ENCODE data around the gene SORCS2. TPM values are rescaled to one million over a fixed set of nuclear protein-coding genes. Genes with fewer than 3 reads are reported as not detected.

The SORCS2 gene
- total and polyA plus RNA-seq, 2 donors (not counting 1 experiment from before 2014, with no cell fraction given), result not detected

DNA sequence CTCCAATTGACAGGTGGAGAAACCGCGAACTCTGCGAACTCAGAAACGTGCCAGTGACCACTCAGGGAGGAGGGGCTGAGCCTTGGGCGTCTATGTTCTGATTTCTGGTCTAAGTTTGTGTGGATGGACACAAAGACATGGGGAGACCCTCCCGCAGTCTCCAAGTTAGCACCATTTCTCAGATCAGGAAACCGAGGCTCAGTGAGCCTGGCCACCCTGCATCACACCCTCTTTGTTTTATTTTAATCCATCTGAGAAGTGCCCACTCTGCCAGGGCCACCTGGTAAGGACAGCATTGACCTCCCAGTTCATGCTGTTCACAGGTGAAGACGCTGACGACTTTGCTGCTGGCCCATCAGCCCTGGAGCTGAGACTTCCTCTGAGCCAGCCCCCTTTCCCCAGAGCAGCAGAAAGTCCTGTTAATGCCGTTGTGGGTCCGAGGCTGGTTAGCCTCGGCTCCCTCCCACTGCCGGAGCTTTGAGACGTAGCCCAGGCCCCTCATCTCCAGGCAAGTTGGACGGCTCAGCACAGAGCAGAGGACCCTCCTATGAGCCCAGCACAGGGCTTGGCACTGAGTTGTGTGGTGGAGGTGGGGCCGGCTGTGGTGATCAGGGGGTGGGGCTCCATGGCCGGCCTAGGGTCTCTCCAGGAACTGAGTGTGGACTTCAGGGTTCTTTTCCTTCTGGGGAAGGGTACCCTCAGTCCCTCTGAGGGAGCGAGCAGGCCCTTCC lies 198.7 kb downstream of the SORCS2 start:
- Mint-ChIP-seq H3K9me3 (ENCODE audit: insufficient read depth) (peaks cover 6% of the 10 kb centered on the region), H3K27ac (no peak overlapping the region), H3K4me1 (no peaks in the 10 kb centered on the region), H3K27me3 (no peaks in the 10 kb centered on the region), H3K4me3 (no peak overlapping the region)
- ChIA-PET CTCF (no interaction called here), POLR2A (no interaction called here)
- H3K27me3 ChIP-seq (replicated peaks in 1 of 4; ENCODE audit: control extremely low read depth in 1 of 4, control insufficient read depth in 3 of 4, insufficient read depth in 4 of 4, low read length in 3 of 4), result no peaks in the 10 kb centered on the region
- no peaks in the 10 kb centered on the region for H3K4me1 ChIP-seq (ENCODE audit: control insufficient read depth in 2 of 2, insufficient read depth in 2 of 2, low read length in 2 of 2)
- H3K4me2 ChIP-seq (replicated peaks; ENCODE audit: low read depth, low read length, poor library complexity, severe bottlenecking), result no peak overlapping the region
- H3K9ac ChIP-seq (ENCODE audit: low read length), result no peak overlapping the region
- no peak overlapping the region for H3K4me3 ChIP-seq (ENCODE audit: control extremely low read depth in 1 of 5, extremely low read depth in 1 of 5, insufficient read depth in 1 of 5, low read depth in 2 of 5, low read length in 4 of 5)
- WGBS (ENCODE audit: insufficient coverage), result 70% methylated on average over 18 of the region's 18 CpGs
- H2AFZ ChIP-seq (ENCODE audit: insufficient read depth, low read depth, low read length, poor library complexity, severe bottlenecking), result no peak overlapping the region
- peaks cover 0 to 11% (median 0%) of the 10 kb centered on the region in 3 donors for H3K9me3 ChIP-seq (ENCODE audit: control extremely low read depth in 1 of 3, control insufficient read depth in 2 of 3, insufficient read depth in 1 of 3, low read length in 2 of 3)
- ATAC-seq (ENCODE audit: low read depth) (no peak), DNase-seq (no peak)
- H3K27ac ChIP-seq (ENCODE audit: low read length in 2 of 2), result no peak overlapping the region
- intact Hi-C loops (cut with micrococcal nuclease), result no loop called here
- no peaks in the 10 kb centered on the region for H3K36me3 ChIP-seq (replicated peaks in 1 of 2; ENCODE audit: control extremely low read depth in 1 of 2, control insufficient read depth in 1 of 2, extremely low read depth in 1 of 2, insufficient read depth in 2 of 2, low read length in 1 of 2)
- no peaks in the 10 kb centered on the region for H4K20me1 ChIP-seq (ENCODE audit: control insufficient read depth, insufficient read depth, low read length, poor library complexity, severe bottlenecking)
- no peaks in the 10 kb centered on the region for H3K79me2 ChIP-seq (ENCODE audit: control insufficient read depth, insufficient read depth, low read length)
- TF ChIP-seq, protein P1, sequence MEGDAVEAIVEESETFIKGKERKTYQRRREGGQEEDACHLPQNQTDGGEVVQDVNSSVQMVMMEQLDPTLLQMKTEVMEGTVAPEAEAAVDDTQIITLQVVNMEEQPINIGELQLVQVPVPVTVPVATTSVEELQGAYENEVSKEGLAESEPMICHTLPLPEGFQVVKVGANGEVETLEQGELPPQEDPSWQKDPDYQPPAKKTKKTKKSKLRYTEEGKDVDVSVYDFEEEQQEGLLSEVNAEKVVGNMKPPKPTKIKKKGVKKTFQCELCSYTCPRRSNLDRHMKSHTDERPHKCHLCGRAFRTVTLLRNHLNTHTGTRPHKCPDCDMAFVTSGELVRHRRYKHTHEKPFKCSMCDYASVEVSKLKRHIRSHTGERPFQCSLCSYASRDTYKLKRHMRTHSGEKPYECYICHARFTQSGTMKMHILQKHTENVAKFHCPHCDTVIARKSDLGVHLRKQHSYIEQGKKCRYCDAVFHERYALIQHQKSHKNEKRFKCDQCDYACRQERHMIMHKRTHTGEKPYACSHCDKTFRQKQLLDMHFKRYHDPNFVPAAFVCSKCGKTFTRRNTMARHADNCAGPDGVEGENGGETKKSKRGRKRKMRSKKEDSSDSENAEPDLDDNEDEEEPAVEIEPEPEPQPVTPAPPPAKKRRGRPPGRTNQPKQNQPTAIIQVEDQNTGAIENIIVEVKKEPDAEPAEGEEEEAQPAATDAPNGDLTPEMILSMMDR (IDR thresholded peaks at IDR 0.05), result no peak
- no peak for TF ChIP-seq EZH2 (IDR thresholded peaks at IDR 0.05; ENCODE audit: borderline replicate concordance, insufficient read depth, low read depth, low read length, poor library complexity, severe bottlenecking)

DNA sequence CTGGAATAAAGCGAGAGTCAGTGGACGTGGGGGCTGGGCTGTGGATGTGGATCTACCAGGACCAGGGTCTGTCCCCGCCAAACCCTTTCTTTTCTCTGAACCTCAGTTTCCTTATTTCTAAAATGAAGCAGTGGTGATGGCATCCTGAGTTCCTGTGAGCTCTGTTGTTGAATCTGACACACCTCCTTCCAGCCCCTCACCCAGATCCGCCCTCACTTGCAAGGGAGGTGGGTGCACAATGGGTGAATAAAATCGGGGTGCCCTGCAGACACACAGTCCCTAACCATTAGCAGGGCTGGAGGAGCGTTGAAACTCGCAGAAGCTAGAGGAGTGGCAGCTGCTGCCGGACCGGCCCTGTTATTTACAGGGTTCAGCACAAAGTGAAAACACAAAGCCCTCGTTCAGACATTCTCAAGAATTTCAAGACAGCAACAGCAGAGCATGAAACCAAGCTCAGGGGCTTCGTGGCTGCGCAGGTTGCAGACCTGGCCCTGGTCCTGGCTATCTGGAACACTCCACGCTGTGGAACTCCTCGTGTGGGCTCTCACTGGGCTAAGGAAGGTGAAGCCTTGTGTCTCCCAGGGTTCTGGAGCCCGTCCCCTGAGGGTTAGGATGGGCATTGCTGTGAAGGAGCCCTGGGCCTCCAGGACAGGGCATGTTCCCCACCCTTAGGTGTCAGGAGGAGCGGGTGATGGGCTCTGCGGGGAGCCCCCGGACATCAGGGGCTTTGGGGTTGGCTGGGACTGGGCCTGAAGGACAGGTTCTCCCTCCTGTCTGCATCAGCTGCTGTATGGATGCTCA lies 199.5 kb downstream of the SORCS2 start:
- POLR2A ChIA-PET, result no interaction called here
- H3K4me2 ChIP-seq (replicated peaks; ENCODE audit: low read depth, low read length, poor library complexity, severe bottlenecking), result no peak overlapping the region
- CTCF ChIA-PET, result no interaction called here
- H3K4me1 ChIP-seq (ENCODE audit: control insufficient read depth in 2 of 2, insufficient read depth in 2 of 2, low read length in 2 of 2), result no peaks in the 10 kb centered on the region
- H3K9ac ChIP-seq (ENCODE audit: low read length), result no peak overlapping the region
- ATAC-seq (ENCODE audit: low read depth), result no peak
- H4K20me1 ChIP-seq (ENCODE audit: control insufficient read depth, insufficient read depth, low read length, poor library complexity, severe bottlenecking), result no peaks in the 10 kb centered on the region
- no peak overlapping the region for H2AFZ ChIP-seq (ENCODE audit: insufficient read depth, low read depth, low read length, poor library complexity, severe bottlenecking)
- H3K36me3 ChIP-seq (replicated peaks in 1 of 2; ENCODE audit: control extremely low read depth in 1 of 2, control insufficient read depth in 1 of 2, extremely low read depth in 1 of 2, insufficient read depth in 2 of 2, low read length in 1 of 2), result no peaks in the 10 kb centered on the region
- intact Hi-C loops (cut with micrococcal nuclease), result no loop called here
- no peak overlapping the region for H3K4me3 Mint-ChIP-seq
- H3K27ac ChIP-seq (ENCODE audit: low read length in 2 of 2), result no peak overlapping the region
- H3K4me3 ChIP-seq (ENCODE audit: control extremely low read depth in 1 of 5, extremely low read depth in 1 of 5, insufficient read depth in 1 of 5, low read depth in 2 of 5, low read length in 4 of 5), result no peak overlapping the region
- H3K9me3 Mint-ChIP-seq (ENCODE audit: insufficient read depth), result peaks cover 6% of the 10 kb centered on the region
- H3K9me3 ChIP-seq (ENCODE audit: control extremely low read depth in 1 of 3, control insufficient read depth in 2 of 3, insufficient read depth in 1 of 3, low read length in 2 of 3), result peaks cover 0 to 11% (median 0%) of the 10 kb centered on the region in 3 donors
- TF ChIP-seq EZH2 (IDR thresholded peaks at IDR 0.05; ENCODE audit: borderline replicate concordance, insufficient read depth, low read depth, low read length, poor library complexity, severe bottlenecking), result no peak
- TF ChIP-seq, protein P1 (IDR thresholded peaks at IDR 0.05), result no peak
- WGBS (ENCODE audit: insufficient coverage), result 77% methylated on average over 17 of the region's 18 CpGs
- H3K27ac Mint-ChIP-seq, result no peak overlapping the region
- no peaks in the 10 kb centered on the region for H3K4me1 Mint-ChIP-seq
- H3K79me2 ChIP-seq (ENCODE audit: control insufficient read depth, insufficient read depth, low read length), result no peaks in the 10 kb centered on the region
- no peaks in the 10 kb centered on the region for H3K27me3 ChIP-seq (replicated peaks in 1 of 4; ENCODE audit: control extremely low read depth in 1 of 4, control insufficient read depth in 3 of 4, insufficient read depth in 4 of 4, low read length in 3 of 4)
- peaks cover 3% of the 10 kb centered on the region for H3K27me3 Mint-ChIP-seq
- no peak for DNase-seq
